ENCODE measurements around the gene NPR3.

- no peak for TF ChIP-seq POLR2AphosphoS5 (IDR thresholded peaks at IDR 0.05)
- no peak for TF ChIP-seq POLR2A (IDR thresholded peaks at IDR 0.05)
- TF ChIP-seq CTCF (IDR thresholded peaks at IDR 0.05): no peak
Observed at GRCh38 chr5:32677023-32677422, 34.1 kb upstream of the NPR3 start.

Data from suprapubic skin (tissue), 4 donors.